Testis (tissue), 3 donors: ENCODE results near the gene QSOX2. TPM values are rescaled to one million over a fixed set of nuclear protein-coding genes. Genes with fewer than 3 reads are reported as not detected.

ENCODE experiments used
- DNase-seq: peaks from one replicate; pipeline ENCODE4 v3.0.0-alpha.2; 2019
- H3K27ac ChIP-seq, 2 donors: fragments of 200-600 bp; sonication (generic); one replicate each; pipeline ENCODE4 v1.5.1; 2019
- H3K27me3 ChIP-seq: fragments of 200-600 bp; sonication (generic); one replicate; pipeline ENCODE4 v1.5.1; 2019
- H3K36me3 ChIP-seq: fragments of 200-600 bp; sonication (generic); one replicate; pipeline ENCODE4 v1.5.1; 2017; ENCODE audit warnings: low read depth; ENCODE audit errors: missing control alignments
- H3K4me1 ChIP-seq: fragments of 200-600 bp; sonication (generic); one replicate; pipeline ENCODE4 v1.5.1; 2019
- H3K4me3 ChIP-seq, 2 donors: fragments of 200-600 bp; sonication (generic); one replicate each; pipeline ENCODE4 v1.5.1; 2017 to 2019
- H3K9me3 ChIP-seq: fragments of 200-600 bp; sonication (generic); one replicate; pipeline ENCODE4 v1.5.1; 2017
- CTCF ChIP-seq, 3 experiments: fragments of 450-650 bp in 2 of 3; fragments of 200-600 bp in 1 of 3; sonication (generic) in 1 of 3; IDR thresholded peaks; one replicate each; pipeline ENCODE4 v1.5.1; 2016 to 2019; ENCODE audit warnings: antibody characterized with exemption in 3 of 3, mild to moderate bottlenecking in 2 of 3, moderate library complexity in 1 of 3
- POLR2A ChIP-seq: fragments of 450-650 bp; IDR thresholded peaks from one replicate; pipeline ENCODE4 v1.6.1; 2017; ENCODE audit warnings: antibody characterized with exemption, mild to moderate bottlenecking, moderate library complexity
- WGBS, 2 donors: methylation state at CpG; one replicate each; pipeline ENCODE4 v1.1.5; 2018; 5-methylcytosine and 5-hydroxymethylcytosine counted together
- intact Hi-C: fragments of 100-400 bp; cut with DNase I; formaldehyde crosslinking; loops from one replicate; pipeline ENCODE4 v1.15.1; 2023; ENCODE audit warnings: low total_unique reads
- polyA plus RNA-seq: library from polyadenylated mRNA; stranded (reverse); fragments of 350-450 nt; fragmentation: Illumina TruSeq; extraction: RNeasy Lipid Tissue Mini Kit (QIAGEN cat#74804); gene quantifications from one replicate; pipeline ENCODE4 v1.2.3, GENCODE V29; 2014; ENCODE audit warnings: low read depth, low replicate concordance; ENCODE audit not compliant: insufficient read depth
- total RNA-seq, 2 donors: library from RNA; depleted of rRNA; stranded (reverse); fragments of >200 nt; gene quantifications; one replicate each; pipeline ENCODE4 v1.2.3, GENCODE V29; 2016

QSOX2 gene
- total and polyA plus RNA-seq, 3 donors from 2014 or later: 22.1 to 23.3 (median 22.6) TPM

- intact Hi-C loops: no loop called here
- H3K9me3 ChIP-seq: no peaks in the 10 kb centered on the region
- no peaks in the 10 kb centered on the region for H3K4me1 ChIP-seq
- H3K36me3 ChIP-seq: no peaks in the 10 kb centered on the region
- H3K4me3 ChIP-seq: no peak within 1 kb of the TSS
- TF ChIP-seq CTCF (IDR thresholded peaks at IDR 0.05) (no peak), POLR2A (no peak)
- DNase-seq: peak; percentile 23
- WGBS, 2 donors: 4 to 8% methylated on average over 22 to 62 of the region's 70 CpGs
- no peak within 1 kb of the TSS for H3K27ac ChIP-seq
- no peaks in the 10 kb centered on the region for H3K27me3 ChIP-seq
Observed at GRCh38 chr9:136204838-136205706, 40.5 kb downstream of the QSOX2 start, which contains the start of gene LHX3. TSS of gene LHX3 (minus strand) at chr9:136205128. CDS start at chr9:136205012, 116 bp downstream.

GRCh38 chr9:136204145-136204805, 41.3 kb downstream of the QSOX2 start:
- no peak for TF ChIP-seq CTCF (IDR thresholded peaks at IDR 0.05)
- no peak for TF ChIP-seq POLR2A
- no peaks in the 10 kb centered on the region for H3K4me1 ChIP-seq
- intact Hi-C loops: no loop called here
- H3K27me3 ChIP-seq: no peaks in the 10 kb centered on the region
- WGBS, 2 donors: 28 to 43% methylated on average over 12 to 25 of the region's 25 CpGs
- no peak overlapping the region for H3K27ac ChIP-seq
- no peaks in the 10 kb centered on the region for H3K9me3 ChIP-seq
- no peaks in the 10 kb centered on the region for H3K36me3 ChIP-seq
- DNase-seq: no peak
- no peak overlapping the region for H3K4me3 ChIP-seq

GRCh38 chr9:136203408-136204144, 42.0 kb downstream of the QSOX2 start:
- 14 to 44% methylated on average over 5 to 33 of the region's 33 CpGs for WGBS, 2 donors

More at GRCh38 chr9:136203408-136204144, 42.0 kb downstream of the QSOX2 start:
- Histone ChIP-seq H3K4me3 (no peak overlapping the region), H3K36me3 (no peaks in the 10 kb centered on the region), H3K4me1 (peaks cover 2% of the 10 kb centered on the region), H3K27me3 (no peaks in the 10 kb centered on the region), H3K9me3 (no peaks in the 10 kb centered on the region), H3K27ac (no peak overlapping the region)
- intact Hi-C loops: no loop called here
- DNase-seq: no peak
- no peak for TF ChIP-seq POLR2A
- TF ChIP-seq CTCF (IDR thresholded peaks at IDR 0.05): no peak
